Sigmoid colon (tissue), 4 donors: ENCODE measurements around the gene GPR137C.
A peak's percentile ranks its signal among the peaks of the same experiment; 100 is the strongest.

Experiments
- CTCF ChIP-seq, 4 experiments: fragments of 450-650 bp in 3 of 4; fragments of 200-600 bp in 1 of 4; IDR thresholded peaks; one replicate each; pipeline ENCODE4 v1.5.1; 2016 to 2019; ENCODE audit warnings: antibody characterized with exemption in 4 of 4, mild to moderate bottlenecking in 3 of 4, moderate library complexity in 2 of 4
- EP300 ChIP-seq, 4 donors: sonication (generic); formaldehyde crosslinking; IDR thresholded peaks; one replicate each; pipeline ENCODE4 v1.6.1; 2017; ENCODE audit warnings: antibody characterized with exemption in 4 of 4
- POLR2A ChIP-seq, 2 donors: fragments of 450-650 bp; IDR thresholded peaks; one replicate each; pipeline ENCODE4 v1.6.1; 2016; ENCODE audit warnings: antibody characterized with exemption in 2 of 2, mild to moderate bottlenecking in 2 of 2, moderate library complexity in 2 of 2
- POLR2AphosphoS5 ChIP-seq, 4 donors: sonication (generic); formaldehyde crosslinking; IDR thresholded peaks; one replicate each; pipeline ENCODE4 v1.6.1; 2017; ENCODE audit warnings: antibody characterized with exemption in 4 of 4

DNA sequence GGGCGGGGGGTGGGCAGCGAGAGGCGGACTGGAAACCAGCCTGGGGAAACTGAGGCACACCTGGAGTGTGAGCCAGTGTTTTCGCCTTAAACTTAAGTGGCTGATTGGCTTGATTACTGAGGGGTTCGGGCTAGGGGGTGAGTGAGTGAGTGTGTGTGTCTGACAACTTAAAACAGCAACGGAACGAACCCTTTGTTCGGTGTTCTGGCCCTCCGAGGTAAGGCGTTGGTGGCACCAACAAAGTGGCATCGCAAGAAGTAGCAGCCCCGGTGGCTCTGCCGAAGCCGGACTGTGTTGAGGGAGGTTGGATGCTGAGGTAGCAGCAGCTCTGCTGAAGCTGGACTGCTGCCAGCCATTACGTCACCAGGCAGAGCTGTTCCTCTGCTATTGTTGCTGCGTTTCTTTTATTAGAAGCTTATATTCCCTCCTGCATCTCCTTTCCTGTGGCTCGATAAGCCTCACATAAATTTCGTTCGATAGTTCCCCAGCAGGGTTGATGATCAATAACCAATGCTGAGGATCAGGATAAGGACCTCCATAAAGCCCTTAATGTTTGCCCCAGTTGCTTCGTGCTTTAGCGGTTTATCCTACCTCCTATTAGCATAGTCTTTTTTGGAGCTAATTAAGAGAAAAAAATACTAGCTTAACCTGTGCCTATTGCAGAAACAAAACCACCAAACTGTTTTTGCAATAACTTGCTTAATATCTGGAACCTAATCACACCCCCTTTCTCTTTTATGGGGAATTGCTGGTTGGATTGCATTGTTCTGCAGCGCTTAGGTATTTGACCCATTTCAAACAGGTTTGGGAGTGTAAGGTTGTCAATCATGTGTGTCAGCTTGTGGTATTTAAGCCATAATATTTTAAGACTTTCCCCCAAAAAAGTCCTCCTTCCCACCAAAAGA is 1.3 kb downstream of the GPR137C start:
- TF ChIP-seq POLR2AphosphoS5 (IDR thresholded peaks at IDR 0.05) (peak in 3 of 4 donors; percentile 58 to 86 (median 61)), CTCF (IDR thresholded peaks at IDR 0.05) (no peak), EP300 (IDR thresholded peaks at IDR 0.05) (no peak), POLR2A (IDR thresholded peaks at IDR 0.05) (no peak)
